WERI-Rb-1 (cell line): ENCODE data around the gene TSPAN3.

Experiments used
- DNase-seq: peaks from one replicate; pipeline ENCODE4 v3.0.0-alpha.2; 2020
- H3K27ac ChIP-seq: fragments of 250-450 bp; sonication (Bioruptor Pico); 2 replicates; pipeline ENCODE4 v1.5.1; 2020; ENCODE audit warnings: mild to moderate bottlenecking, moderate library complexity
- H3K27me3 ChIP-seq: fragments of 250-450 bp; sonication (Bioruptor Pico); 2 replicates; pipeline ENCODE4 v1.5.1; 2021; ENCODE audit warnings: mild to moderate bottlenecking, low read depth, moderate library complexity; ENCODE audit not compliant: insufficient read depth, severe bottlenecking
- H3K36me3 ChIP-seq: fragments of 250-450 bp; sonication (Bioruptor Pico); 2 replicates; pipeline ENCODE4 v1.5.1; 2020; ENCODE audit warnings: mild to moderate bottlenecking, moderate library complexity
- H3K4me3 ChIP-seq: 2 replicates; pipeline ENCODE4 v1.5.1; 2011; ENCODE audit warnings: low read depth, mild to moderate bottlenecking, control low read depth, low read length
- H3K9me3 ChIP-seq: fragments of 250-450 bp; sonication (Bioruptor Pico); 2 replicates; pipeline ENCODE4 v1.5.1; 2021; ENCODE audit warnings: mild to moderate bottlenecking, moderate library complexity; ENCODE audit not compliant: severe bottlenecking
- TF ChIP-seq, protein P1 (sequence below): IDR thresholded peaks from 2 replicates; pipeline ENCODE4 v1.5.1; 2011; ENCODE audit warnings: low read depth, mild to moderate bottlenecking, control low read depth, inconsistent platforms, low read length

The TSPAN3 gene

DNA sequence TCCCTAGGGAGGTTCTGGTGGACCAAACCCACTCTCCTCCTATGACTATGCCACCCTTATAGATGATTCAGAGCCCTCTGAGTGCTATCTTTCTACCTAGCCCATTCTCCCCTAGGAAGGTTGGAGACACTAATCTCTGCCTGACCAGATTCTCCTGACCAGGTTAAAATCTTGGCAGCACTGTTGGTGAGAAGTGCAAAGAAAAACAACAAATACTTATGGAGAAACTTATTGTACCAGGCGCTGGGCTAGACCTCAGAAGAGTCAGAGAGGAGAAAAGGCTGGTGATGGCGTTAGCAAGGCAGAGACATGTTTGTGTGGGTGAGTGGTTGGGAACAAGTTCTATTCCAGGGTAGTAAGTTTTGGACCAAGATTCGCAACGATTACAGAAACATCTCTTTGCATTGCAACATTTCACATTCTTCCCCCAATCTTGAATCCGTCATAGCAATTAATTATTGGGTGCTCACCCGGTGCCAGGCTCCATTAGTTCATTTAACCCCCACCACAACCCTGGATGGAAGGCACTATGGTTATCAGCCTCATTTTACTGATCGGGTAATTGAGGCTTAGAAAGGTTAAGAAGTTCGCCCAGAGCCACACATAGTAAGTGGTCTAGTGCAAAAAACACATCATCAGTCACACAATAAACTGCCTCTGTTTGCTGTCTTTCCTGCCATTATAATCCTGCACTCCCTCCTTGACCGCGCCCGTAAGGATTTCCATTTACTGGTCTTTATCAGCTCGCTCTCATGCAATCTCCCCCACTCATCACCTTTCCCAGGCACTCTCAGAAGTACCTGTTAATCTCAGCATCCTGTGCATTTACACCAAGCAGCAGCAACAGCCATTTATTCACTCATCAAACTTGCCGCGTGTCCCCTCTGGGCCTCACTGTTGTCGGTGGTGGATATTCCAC, 655 bp upstream of the TSPAN3 start:
- peaks cover 31% of the 10 kb centered on the region for H3K36me3 ChIP-seq
- peak overlapping the region; percentile 94 for H3K27ac ChIP-seq
- H3K27me3 ChIP-seq: no peaks in the 10 kb centered on the region
- no peak for DNase-seq
- H3K4me3 ChIP-seq: no peak overlapping the region
- no peaks in the 10 kb centered on the region for H3K9me3 ChIP-seq
- TF ChIP-seq, protein P1, sequence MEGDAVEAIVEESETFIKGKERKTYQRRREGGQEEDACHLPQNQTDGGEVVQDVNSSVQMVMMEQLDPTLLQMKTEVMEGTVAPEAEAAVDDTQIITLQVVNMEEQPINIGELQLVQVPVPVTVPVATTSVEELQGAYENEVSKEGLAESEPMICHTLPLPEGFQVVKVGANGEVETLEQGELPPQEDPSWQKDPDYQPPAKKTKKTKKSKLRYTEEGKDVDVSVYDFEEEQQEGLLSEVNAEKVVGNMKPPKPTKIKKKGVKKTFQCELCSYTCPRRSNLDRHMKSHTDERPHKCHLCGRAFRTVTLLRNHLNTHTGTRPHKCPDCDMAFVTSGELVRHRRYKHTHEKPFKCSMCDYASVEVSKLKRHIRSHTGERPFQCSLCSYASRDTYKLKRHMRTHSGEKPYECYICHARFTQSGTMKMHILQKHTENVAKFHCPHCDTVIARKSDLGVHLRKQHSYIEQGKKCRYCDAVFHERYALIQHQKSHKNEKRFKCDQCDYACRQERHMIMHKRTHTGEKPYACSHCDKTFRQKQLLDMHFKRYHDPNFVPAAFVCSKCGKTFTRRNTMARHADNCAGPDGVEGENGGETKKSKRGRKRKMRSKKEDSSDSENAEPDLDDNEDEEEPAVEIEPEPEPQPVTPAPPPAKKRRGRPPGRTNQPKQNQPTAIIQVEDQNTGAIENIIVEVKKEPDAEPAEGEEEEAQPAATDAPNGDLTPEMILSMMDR: no peak

DNA sequence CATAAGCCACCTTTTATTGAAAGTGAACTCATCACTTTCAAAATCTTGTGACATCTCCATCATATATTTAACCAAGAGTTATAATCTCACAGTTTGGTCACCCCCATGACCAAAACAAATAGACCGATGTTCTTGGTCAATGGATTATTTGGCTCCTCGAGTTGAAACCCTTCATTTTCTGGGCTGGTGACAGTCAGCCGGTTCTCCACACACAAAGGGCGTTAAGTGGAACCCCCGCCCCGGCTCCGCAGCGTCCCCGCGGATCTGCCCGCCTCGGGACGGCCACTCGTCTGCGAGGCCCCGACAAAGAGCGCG, 772 bp downstream of the TSPAN3 start:
- H3K27me3 ChIP-seq: no peaks in the 10 kb centered on the region
- peaks cover 31% of the 10 kb centered on the region for H3K36me3 ChIP-seq
- peak overlapping the region; percentile 95 for H3K4me3 ChIP-seq
- TF ChIP-seq, protein P1: no peak
- no peaks in the 10 kb centered on the region for H3K9me3 ChIP-seq
- H3K27ac ChIP-seq: peak overlapping the region; percentile 94
- no peak for DNase-seq

DNA sequence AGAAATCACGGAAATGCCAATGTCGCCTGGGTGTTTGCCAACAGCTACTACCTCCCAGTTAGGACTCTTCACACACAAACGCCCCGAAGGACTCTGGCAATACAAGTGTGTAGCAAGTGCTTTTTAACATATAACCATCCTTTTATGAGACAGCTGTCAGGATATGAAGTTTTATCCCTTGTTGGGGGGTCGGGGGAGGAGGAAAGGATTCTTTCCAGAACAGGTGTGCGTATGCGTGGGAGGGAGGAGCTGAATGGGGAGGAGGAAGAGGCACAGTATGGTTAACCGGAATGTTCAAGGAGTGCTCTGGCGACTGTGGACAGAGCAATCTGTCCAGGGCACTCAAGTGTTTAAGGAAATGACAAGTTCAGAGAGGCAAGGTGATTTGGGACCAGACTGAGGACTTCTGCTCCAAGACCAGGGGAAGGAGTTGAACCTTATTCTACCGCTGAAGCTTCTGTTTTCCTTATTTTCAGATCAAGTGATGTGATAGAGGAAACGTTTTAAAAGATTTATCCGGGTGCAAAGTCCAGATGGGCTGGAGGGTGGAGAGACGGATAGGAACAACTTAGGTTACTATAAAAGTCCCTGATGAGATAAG, 1.3 kb downstream of the TSPAN3 start:
- TF ChIP-seq, protein P1: no peak
- no peaks in the 10 kb centered on the region for H3K27me3 ChIP-seq
- peak overlapping the region; percentile 94 for H3K27ac ChIP-seq
- DNase-seq: no peak
- H3K4me3 ChIP-seq: peak overlapping the region; percentile 95
- peaks cover 31% of the 10 kb centered on the region for H3K36me3 ChIP-seq
- H3K9me3 ChIP-seq: no peaks in the 10 kb centered on the region

DNA sequence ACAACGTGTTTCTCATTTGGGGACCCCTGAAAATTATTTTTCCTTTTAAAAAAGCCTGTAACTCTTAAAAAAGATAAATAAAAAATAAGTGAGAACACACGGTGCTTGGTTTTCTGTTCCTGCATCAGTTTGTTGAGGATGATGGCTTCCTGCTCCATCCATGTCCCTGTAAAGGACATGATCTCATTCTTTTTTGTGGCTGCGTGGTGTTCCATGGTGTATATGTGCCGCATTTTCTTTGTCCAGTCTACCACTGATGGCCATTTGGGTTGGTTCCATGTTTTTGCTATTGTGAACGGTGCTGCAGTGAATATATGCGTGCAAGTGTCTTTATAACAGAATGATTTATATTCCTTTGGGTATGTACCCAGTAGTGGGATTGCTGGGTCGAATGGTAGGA, 2.3 kb downstream of the TSPAN3 start:
- no peak overlapping the region for H3K4me3 ChIP-seq
- DNase-seq: no peak
- no peak overlapping the region for H3K27ac ChIP-seq
- H3K9me3 ChIP-seq: no peaks in the 10 kb centered on the region
- H3K36me3 ChIP-seq: peaks cover 31% of the 10 kb centered on the region
- TF ChIP-seq, protein P1: no peak
- no peaks in the 10 kb centered on the region for H3K27me3 ChIP-seq

DNA sequence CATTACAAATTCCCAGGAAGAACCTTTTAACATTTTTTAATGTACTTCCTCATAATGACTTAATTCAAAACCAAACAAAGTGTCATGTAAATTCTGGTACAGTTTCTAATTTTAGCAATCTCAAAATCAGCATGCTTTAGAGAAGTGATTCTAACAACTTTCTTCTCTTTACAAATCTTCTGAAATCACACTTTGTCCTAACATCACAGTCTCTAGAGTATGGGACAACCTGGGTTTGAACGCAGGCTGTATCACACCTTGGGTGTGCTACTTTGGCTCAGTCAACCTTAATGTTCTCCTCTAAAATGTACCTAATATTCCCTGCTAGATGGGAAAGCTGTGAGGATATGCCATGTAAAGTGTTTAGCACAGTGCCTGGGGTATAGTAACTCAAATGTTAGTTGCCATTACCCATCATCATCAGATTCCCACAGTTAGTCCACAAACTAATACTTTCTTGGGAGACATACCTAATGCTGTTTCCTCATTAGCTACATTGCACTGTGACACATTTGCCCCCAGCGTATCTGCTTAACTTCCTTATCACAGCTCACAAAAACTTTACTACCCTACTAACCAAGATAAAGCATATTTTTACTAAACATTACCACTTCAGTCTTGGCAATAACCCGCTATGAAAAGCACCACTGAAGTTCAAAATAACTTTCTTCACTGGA, 3.1 kb downstream of the TSPAN3 start:
- Histone ChIP-seq H3K4me3 (no peak overlapping the region), H3K9me3 (no peaks in the 10 kb centered on the region), H3K27me3 (no peaks in the 10 kb centered on the region), H3K36me3 (peaks cover 31% of the 10 kb centered on the region), H3K27ac (no peak overlapping the region)
- DNase-seq: no peak
- TF ChIP-seq, protein P1: no peak
